ENCODE data around the gene TDP1. TPM values are rescaled to one million over a fixed set of nuclear protein-coding genes. Genes with fewer than 3 reads are reported as not detected.
A peak's percentile ranks its signal among the peaks of the same experiment; 100 is the strongest.

TDP1 gene
- total RNA-seq, 1 donor from 2014 or later: 40.2 TPM

- no peak for TF ChIP-seq CTCF (conservative IDR thresholded peaks at IDR 0.05; ENCODE audit: low read depth, low read length)
- no peak overlapping the region for H3K4me3 ChIP-seq (ENCODE audit: low read depth, low read length)
- no peak for DNase-seq (ENCODE audit: low read depth)
Measured at GRCh38 chr14:90056826-90057225, 101.1 kb downstream of the TDP1 start.

GRCh38 chr14:90058876-90059458, 103.2 kb downstream of the TDP1 start:
- no peak for TF ChIP-seq CTCF (conservative IDR thresholded peaks at IDR 0.05; ENCODE audit: low read depth, low read length)
- H3K4me3 ChIP-seq (ENCODE audit: low read depth, low read length): no peak overlapping the region
- no peak for DNase-seq (ENCODE audit: low read depth)

GRCh38 chr14:90060312-90060964, 104.7 kb downstream of the TDP1 start:
- no peak for DNase-seq (ENCODE audit: low read depth)

GRCh38 chr14:90060965-90061684, 105.4 kb downstream of the TDP1 start:
- DNase-seq (ENCODE audit: low read depth): no peak
- peak overlapping the region; percentile 48 for H3K4me3 ChIP-seq (ENCODE audit: low read depth, low read length)
- no peak for TF ChIP-seq CTCF (conservative IDR thresholded peaks at IDR 0.05; ENCODE audit: low read depth, low read length)

More at GRCh38 chr14:90060312-90060964, 104.7 kb downstream of the TDP1 start:
- peak; percentile 53 for TF ChIP-seq CTCF (conservative IDR thresholded peaks at IDR 0.05; ENCODE audit: low read depth, low read length)
- peak overlapping the region; percentile 48 for H3K4me3 ChIP-seq (ENCODE audit: low read depth, low read length)

GRCh38 chr14:90061685-90062126, 106.0 kb downstream of the TDP1 start, which contains the start of gene KCNK13:
Gene KCNK13 (plus strand): TSS chr14:90061994. CDS start chr14:90062206, 212 bp downstream.
- peak within 1 kb of the TSS; percentile 48 for H3K4me3 ChIP-seq (ENCODE audit: low read depth, low read length)
- TF ChIP-seq CTCF (conservative IDR thresholded peaks at IDR 0.05; ENCODE audit: low read depth, low read length): no peak
- DNase-seq (ENCODE audit: low read depth): no peak

- TF ChIP-seq CTCF (conservative IDR thresholded peaks at IDR 0.05; ENCODE audit: low read depth, low read length): no peak
- DNase-seq (ENCODE audit: low read depth): no peak
- peak overlapping the region; percentile 19 for H3K4me3 ChIP-seq (ENCODE audit: low read depth, low read length)
Measured at GRCh38 chr14:90062127-90062794, 106.5 kb downstream of the TDP1 start.
